Hematopoietic multipotent progenitor cell treated with erythropoietin and hydrocortisone succinate and interleukin-3 and kit ligand, for 8 days (in vitro differentiated cells): ENCODE results near the gene FGB.
"Not testable (repeated sequence)": the region's sequence is repeated elsewhere in the genome, so short reads cannot be mapped to it uniquely, and the experiment has no call there.

Experiments
- DNase-seq: peaks from one replicate; pipeline ENCODE4 v3.0.0-alpha.2; 2015

Gene FGB

DNA sequence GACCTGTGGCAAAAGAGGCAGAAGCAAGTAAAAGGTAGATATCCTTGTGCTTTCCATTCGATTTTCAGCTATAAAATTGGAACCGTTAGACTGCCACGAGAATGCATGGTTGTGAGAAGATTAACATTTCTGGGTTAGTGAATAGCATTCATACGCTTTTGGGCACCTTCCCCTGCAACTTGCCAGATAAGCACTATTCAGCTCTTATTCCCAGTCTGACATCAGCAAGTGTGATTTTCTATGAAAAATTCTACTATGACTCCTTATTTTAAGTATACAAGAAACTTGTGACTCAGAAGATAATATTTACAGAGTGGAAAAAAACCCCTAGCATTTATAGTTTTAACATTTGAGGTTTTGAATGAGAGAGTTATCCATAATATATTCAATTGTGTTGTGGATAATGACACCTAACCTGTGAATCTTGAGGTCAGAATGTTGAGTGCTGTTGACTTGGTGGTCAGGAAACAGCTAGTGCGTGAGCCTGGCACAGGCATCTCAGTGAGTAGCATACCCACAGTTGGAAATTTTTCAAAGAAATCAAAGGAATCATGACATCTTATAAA lies 3.9 kb downstream of the FGB start:
- DNase-seq, result no peak

DNA sequence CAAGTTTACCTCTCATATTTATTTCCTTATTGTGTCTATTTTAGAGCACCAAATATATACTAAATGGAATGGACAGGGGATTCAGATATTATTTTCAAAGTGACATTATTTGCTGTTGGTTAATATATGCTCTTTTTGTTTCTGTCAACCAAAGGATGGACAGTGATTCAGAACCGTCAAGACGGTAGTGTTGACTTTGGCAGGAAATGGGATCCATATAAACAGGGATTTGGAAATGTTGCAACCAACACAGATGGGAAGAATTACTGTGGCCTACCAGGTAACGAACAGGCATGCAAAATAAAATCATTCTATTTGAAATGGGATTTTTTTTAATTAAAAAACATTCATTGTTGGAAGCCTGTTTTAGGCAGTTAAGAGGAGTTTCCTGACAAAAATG lies 6.2 kb downstream of the FGB start:
- DNase-seq, result no peak

DNA sequence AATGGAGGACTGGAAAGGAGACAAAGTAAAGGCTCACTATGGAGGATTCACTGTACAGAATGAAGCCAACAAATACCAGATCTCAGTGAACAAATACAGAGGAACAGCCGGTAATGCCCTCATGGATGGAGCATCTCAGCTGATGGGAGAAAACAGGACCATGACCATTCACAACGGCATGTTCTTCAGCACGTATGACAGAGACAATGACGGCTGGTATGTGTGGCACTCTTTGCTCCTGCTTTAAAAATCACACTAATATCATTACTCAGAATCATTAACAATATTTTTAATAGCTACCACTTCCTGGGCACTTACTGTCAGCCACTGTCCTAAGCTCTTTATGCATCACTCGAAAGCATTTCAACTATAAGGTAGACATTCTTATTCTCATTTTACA lies 6.8 kb downstream of the FGB start:
- no peak for DNase-seq

DNA sequence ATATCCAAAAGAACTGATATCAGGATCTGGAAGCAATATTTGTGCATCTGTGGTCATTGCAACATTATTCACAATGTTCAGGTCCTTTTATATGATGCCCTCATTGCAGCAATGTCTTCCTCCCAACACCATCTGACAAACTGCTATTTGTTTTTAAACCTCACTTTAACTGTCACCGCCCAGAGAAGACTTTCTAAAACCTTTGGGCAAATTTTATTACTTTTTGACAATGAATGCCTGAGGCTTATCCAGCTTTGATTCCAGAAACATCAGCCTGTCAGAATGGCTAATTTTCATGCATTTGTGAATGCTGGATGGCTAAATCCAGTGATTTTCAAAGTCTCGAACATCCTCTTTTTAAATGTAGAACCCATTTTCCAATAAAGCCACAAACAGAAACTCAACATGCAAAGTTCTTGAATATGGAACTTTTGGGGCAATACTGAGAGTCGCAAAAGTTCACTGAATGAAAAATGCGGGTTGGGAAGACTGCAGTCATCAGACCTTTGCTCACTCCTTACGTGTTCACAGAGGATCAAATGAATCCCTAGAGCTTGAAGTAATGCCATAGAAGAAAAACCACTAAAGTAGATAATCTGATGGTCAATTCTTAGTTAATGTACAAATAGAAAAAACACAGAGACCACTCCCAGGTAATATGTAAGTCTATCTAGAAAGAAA lies 10.5 kb downstream of the FGB start:
- DNase-seq, result no peak

- no peak for DNase-seq
Measured at GRCh38 chr4:154574311-154574710, 11.5 kb downstream of the FGB start.

DNA sequence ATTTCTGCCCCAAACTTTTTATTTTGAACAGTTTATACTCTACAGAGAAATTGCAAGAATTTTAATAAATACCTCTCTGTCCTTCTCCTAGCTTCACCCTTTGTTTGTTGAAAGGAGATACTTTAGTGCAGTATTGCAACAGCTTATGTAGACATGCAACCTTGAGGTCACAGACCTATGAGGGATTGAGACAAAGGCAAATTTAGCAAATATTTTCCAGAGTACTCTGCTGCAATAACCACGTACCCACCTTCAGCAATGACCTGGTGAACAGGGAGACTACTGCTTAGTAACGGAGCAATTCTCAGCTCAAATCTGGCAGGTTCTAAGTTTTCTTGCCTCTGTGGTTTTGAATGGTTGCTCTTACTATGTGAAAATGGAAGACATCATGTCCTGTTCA lies 14.5 kb downstream of the FGB start:
- no peak for DNase-seq

DNA sequence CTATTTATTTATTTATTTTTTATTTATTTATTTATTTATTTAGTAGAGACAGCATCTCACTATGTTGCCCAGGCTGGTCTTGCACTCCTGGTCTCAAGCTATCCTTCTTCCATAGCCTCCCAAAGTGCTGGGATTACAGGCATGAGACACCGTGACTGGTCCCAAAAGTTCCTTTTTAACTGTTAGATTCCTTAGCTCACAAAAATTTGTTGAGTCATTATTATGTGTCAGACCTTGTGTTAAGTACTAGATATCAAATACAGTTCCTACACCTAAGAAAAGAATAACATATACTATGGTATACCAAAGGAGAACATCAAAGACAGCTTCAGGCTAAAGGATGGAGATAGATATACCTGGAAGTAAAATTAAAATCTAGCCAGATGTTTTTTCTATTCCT lies 16.1 kb downstream of the FGB start:
- no peak for DNase-seq

DNA sequence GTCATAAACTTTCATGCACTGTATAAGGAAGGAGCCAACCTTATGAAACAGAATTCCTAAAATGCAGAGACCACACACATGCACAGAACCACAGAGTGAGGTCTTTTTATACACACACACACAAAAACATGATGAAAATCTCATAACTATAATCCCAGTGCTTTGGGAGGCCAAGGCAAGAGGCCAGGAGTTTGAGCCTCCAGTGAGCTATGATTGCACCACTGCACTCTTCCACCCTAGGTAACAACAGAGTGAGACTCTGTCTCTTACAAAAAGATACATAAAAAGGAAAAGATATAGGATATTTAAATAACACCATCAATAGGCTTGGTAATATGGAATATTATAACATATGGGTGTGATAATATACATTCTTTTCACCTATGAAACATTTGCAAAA lies 17.1 kb downstream of the FGB start:
- DNase-seq, result no peak

GRCh38 chr4:154582723-154583122 lies 19.9 kb downstream of the FGB start:
- no peak for DNase-seq

- DNase-seq, result no peak
Measured at GRCh38 chr4:154583230-154583629, 20.4 kb downstream of the FGB start.

GRCh38 chr4:154583677-154584076 lies 20.9 kb downstream of the FGB start:
- DNase-seq, result no peak

DNA sequence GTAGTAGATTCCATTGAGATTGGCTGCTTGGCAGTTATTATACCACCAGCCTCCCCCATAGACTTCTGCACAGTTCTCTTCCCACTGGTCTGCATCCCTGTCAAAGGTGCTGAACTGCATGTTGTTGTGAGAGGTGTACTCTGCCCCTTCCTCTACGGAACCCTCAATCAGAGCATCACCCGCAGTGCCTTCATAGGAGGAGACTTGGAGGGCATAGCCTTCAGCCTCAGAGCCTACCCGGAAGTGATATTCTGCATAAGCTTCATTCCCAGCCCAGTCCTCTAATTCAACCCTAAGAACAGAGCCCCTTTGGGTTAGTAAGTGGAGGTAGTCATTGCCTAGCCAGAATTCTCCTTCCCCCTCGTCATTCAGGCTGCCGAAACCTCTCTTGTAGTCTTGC lies 21.4 kb downstream of the FGB start:
- DNase-seq, result no peak

DNA sequence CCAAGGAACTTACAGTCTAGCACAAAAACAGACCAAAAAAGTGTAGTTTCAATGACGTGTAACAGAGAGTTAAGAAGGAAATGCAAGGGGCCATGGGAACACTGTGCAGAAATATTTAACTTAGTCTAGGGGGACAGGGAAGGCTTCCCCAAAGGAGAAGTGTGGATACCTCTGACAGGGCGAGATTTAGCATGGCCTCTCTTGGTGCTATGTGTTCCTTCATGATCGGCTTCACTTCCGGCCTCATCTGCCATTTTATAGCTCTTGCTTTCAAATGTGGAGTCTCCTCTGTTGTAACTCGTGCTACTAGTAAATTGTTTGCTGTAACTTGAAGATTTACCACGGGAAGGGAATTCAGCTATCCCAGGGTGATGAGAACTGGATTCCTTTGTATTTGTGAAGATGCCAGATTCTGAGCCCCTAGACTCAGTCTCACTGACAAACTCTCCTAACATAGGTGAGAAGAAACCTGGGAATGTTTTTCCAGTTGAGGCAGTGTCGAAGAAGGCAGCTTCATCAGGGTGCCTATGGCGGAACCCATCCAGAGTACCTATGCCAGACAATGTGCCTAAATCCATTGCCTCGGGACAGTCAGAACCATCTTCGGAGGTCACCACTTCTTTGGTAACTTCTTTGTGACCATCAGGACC lies 22.7 kb downstream of the FGB start:
- no peak for DNase-seq

DNA sequence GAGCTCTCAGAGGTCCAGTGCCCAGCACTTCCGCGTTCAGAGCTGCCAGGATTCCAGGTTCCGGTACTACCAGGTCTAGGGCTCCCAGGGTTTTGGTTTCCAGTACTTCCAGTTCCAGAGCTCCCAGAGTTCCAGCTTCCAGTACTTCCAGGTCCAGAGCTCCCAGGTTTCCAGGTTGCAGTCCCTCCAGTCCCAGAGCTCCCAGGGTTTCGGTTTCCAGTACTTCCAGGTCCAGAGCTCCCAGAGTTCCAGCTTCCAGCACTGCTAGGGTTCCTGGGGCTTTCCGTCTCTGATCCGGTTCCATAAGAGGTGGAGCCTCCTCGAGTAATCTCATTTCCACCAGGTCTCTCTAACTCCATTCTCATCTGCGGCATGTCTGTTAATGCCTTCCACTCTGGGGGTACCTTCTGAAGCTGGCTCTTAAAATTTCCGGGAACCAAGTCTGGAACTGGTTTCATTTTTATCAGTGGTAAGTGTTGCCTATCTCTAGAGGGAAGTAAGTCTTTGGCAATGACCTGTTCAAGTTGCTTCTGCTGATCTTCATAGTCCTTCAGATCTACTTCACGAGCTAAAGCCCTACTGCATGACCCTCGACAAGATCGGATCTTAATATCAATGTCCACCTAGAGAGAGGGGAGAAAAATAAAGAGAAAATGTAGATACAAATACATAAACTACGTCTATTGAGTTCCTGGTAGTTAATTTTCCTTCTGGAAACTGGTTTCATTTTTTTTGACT lies 23.7 kb downstream of the FGB start:
- no peak for DNase-seq

DNA sequence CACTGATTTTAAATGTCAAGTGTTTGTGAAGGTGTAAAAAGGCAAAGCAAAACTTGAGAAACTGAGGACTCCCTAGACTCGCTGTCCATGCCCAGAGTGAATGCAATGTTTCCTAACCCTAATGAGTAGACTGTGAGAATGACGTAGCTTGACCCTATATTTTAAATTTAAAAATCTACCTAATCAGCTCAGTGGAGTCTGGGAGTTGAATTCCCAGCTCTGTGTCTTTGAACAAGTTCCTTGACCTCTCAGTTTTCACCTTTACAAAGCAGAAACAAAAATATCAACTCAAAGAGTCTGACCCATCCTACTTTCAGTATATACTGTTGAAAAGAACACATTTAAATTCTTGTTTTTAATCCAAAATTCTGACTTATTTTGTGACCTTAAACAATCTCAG lies 25.4 kb downstream of the FGB start:
- no peak for DNase-seq

- DNase-seq, result no peak
Measured at GRCh38 chr4:154589296-154590197, 26.7 kb downstream of the FGB start.

GRCh38 chr4:154590329-154591006 lies 27.7 kb downstream of the FGB start, which contains the start of gene FGA:
TSS of gene FGA (minus strand) at chr4:154590742. CDS start at chr4:154590687, 55 bp downstream.
- no peak for DNase-seq

GRCh38 chr4:154591890-154592289 lies 29.1 kb downstream of the FGB start:
- DNase-seq, result no peak

GRCh38 chr4:154593868-154594267 lies 31.1 kb downstream of the FGB start:
- no peak for DNase-seq

GRCh38 chr4:154594343-154594742 lies 31.5 kb downstream of the FGB start:
- not testable (repeated sequence) for DNase-seq

- DNase-seq, result no peak
Measured at GRCh38 chr4:154595807-154596206, 33.0 kb downstream of the FGB start.

DNA sequence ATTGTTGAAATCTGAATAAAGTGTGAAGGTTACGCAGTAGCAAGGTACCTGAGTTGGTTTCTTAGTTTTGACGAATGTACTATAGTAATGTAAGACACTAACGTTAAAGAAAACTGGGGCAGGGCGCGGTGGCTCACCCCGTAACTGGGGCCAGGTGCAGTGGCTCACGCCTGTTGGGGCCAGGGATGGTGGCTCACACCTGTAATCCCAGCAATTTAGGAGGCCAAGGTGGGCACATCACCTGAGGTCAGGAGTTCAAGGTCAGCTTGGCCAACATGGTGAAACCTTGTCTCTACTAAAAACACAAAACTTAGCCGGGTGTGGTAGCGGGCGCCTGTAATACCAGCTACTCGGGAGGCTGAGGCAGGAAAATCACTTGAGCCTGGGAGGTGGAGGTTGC lies 34.5 kb downstream of the FGB start:
- not testable (repeated sequence) for DNase-seq
